ENCODE data around the gene TFCP2L1. TPM values are rescaled to one million over a fixed set of nuclear protein-coding genes. Genes with fewer than 3 reads are reported as not detected.

Gene TFCP2L1
- total RNA-seq, 1 donor from 2014 or later: not detected

DNA sequence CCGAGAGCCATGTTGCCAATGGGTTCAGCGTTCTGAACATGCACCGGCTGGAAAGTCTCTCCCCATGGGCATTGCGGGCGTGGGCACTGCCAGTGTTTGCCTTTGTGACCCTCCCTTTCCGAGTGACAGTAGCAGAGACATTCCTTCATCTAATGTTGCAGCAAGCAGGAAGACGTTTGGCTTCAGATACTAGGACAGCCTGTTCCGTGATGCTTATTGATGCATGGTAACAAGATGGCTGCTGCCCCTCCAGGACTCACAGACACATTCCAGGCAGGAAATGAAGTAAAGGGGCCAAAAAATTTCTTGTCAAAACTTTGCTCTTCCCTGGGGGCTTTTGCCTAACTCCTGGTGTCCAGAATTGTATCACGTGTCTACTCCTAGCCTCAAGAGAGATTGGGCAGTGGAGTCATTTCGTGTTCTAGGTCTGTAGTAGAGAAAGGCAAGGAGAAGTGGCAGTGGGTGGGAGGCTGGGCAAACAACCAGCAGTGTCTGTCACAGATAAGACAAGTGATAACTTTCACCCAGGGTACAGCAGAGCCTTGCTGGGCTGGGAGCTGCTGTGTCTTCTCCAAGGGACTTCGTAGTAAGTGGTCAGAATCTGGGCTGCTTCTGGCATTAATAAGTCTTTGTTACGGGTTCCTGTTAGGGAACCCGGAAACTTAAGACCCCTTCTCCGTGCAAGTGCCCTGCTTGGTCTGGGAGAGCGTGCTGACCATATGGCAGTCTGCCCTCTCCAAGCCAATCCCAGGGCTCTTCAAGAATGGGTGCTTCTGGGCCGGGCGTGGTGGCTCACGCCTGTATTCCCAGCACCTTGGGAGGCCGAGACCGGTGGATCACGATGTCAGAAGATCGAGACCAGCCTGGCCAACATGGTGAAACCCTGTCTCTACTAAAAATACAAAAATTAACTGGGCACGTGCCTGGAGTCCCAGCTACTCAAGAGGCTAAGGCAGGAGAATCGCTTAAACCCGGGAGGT, 93.5 kb downstream of the TFCP2L1 start:
- TF ChIP-seq, protein P1, sequence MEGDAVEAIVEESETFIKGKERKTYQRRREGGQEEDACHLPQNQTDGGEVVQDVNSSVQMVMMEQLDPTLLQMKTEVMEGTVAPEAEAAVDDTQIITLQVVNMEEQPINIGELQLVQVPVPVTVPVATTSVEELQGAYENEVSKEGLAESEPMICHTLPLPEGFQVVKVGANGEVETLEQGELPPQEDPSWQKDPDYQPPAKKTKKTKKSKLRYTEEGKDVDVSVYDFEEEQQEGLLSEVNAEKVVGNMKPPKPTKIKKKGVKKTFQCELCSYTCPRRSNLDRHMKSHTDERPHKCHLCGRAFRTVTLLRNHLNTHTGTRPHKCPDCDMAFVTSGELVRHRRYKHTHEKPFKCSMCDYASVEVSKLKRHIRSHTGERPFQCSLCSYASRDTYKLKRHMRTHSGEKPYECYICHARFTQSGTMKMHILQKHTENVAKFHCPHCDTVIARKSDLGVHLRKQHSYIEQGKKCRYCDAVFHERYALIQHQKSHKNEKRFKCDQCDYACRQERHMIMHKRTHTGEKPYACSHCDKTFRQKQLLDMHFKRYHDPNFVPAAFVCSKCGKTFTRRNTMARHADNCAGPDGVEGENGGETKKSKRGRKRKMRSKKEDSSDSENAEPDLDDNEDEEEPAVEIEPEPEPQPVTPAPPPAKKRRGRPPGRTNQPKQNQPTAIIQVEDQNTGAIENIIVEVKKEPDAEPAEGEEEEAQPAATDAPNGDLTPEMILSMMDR (IDR thresholded peaks at IDR 0.05): no peak
- Mint-ChIP-seq H3K9me3 (ENCODE audit: unreplicated experiment) (no peaks in the 10 kb centered on the region), H3K27me3 (ENCODE audit: unreplicated experiment) (peaks cover 8% of the 10 kb centered on the region), H3K4me3 (ENCODE audit: unreplicated experiment) (no peak overlapping the region), H3K27ac (ENCODE audit: unreplicated experiment) (no peak overlapping the region), H3K36me3 (ENCODE audit: unreplicated experiment) (no peaks in the 10 kb centered on the region), H3K4me1 (ENCODE audit: unreplicated experiment) (no peaks in the 10 kb centered on the region)
- no peak for DNase-seq (ENCODE audit: extremely low spot score, unreplicated experiment)

DNA sequence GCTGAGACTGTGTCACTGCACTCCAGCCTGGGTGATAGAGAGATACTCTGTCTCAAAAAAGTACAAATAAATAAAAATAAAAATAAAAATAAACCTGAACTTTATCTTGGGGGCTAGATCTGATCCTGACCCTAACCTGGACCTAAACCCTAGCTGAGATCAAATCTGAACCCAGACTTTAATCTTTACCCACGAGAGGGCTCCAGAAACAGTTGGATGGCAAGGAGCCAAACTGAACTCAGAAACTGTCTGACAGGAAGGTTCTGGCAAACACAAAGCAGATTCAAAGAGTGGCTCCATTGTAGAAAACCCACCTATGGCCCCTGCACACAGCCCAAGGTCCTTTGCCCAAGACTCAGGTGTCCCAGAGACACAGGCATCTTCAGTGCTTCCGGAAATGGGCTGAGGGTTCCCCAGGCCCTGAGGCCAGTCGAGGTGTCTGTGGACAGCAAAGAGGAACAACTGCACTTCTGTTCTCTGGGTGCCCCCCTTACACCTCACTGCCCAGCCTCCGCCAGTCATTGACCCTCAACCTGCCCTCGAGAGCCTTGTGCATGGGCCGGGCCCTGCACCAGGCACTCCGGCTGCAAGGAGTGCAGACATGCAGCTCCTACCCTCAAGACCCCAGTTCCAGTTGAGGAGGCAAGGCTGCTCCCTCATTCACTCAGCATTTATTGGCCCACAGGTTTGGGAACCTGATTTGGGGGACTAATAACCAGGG, 95.2 kb downstream of the TFCP2L1 start:
- no peak overlapping the region for H3K4me3 Mint-ChIP-seq (ENCODE audit: unreplicated experiment)
- H3K9me3 Mint-ChIP-seq (ENCODE audit: unreplicated experiment): no peaks in the 10 kb centered on the region
- H3K27me3 Mint-ChIP-seq (ENCODE audit: unreplicated experiment): peaks cover 8% of the 10 kb centered on the region
- no peak for DNase-seq (ENCODE audit: extremely low spot score, unreplicated experiment)
- no peaks in the 10 kb centered on the region for H3K4me1 Mint-ChIP-seq (ENCODE audit: unreplicated experiment)
- TF ChIP-seq, protein P1 (IDR thresholded peaks at IDR 0.05): no peak
- H3K27ac Mint-ChIP-seq (ENCODE audit: unreplicated experiment): no peak overlapping the region
- no peaks in the 10 kb centered on the region for H3K36me3 Mint-ChIP-seq (ENCODE audit: unreplicated experiment)

DNA sequence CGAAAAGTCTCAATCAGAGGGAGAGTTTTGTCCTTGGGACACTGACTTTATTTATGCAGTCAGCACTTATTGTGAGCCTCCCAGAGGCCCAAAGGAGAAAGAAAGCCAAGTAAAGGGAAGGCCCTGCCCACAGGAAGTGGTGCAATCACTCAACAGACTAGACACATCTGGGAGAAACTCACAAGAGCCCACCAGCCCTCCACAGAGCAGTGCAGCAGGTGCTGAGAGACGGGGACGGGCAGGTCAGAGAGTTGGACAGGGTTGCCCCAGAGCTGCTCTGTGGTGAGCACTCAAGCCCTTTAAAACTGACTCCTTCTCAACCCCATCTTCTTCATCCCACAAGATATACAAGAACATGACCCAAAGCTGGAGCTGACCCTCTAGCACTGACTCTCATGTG, 96.0 kb downstream of the TFCP2L1 start:
- Mint-ChIP-seq H3K27ac (ENCODE audit: unreplicated experiment) (no peak overlapping the region), H3K27me3 (ENCODE audit: unreplicated experiment) (peaks cover 8% of the 10 kb centered on the region), H3K36me3 (ENCODE audit: unreplicated experiment) (no peaks in the 10 kb centered on the region), H3K9me3 (ENCODE audit: unreplicated experiment) (no peaks in the 10 kb centered on the region), H3K4me1 (ENCODE audit: unreplicated experiment) (no peaks in the 10 kb centered on the region), H3K4me3 (ENCODE audit: unreplicated experiment) (no peak overlapping the region)
- TF ChIP-seq, protein P1 (IDR thresholded peaks at IDR 0.05): no peak
- no peak for DNase-seq (ENCODE audit: extremely low spot score, unreplicated experiment)

DNA sequence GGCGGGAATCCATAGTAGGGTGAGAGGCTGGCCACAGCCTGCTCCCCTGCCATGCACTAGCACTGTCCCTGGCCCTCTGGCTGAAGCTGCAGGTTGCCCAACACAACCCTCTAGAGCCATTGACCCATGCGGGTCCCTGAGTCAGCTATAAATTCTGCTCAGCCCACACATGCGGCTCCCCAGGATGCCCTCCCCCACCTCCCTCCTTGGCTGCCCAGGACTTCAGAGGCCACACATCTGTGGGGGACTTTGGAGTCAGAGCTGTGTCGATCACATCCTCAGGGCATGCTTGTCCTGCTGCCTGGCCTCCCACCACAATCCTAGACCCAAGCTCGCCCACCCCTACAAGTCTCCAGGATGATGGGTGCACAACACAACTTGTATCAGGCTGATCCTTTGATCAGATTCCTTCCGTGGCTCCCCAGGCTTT, 97.0 kb downstream of the TFCP2L1 start:
- Mint-ChIP-seq H3K27me3 (ENCODE audit: unreplicated experiment) (peaks cover 6% of the 10 kb centered on the region), H3K4me3 (ENCODE audit: unreplicated experiment) (no peak overlapping the region), H3K36me3 (ENCODE audit: unreplicated experiment) (no peaks in the 10 kb centered on the region)

More for the DNA sequence above, 97.0 kb downstream of the TFCP2L1 start:
- Mint-ChIP-seq H3K9me3 (ENCODE audit: unreplicated experiment) (no peaks in the 10 kb centered on the region), H3K4me1 (ENCODE audit: unreplicated experiment) (no peaks in the 10 kb centered on the region), H3K27ac (ENCODE audit: unreplicated experiment) (no peak overlapping the region)
- DNase-seq (ENCODE audit: extremely low spot score, unreplicated experiment): no peak
- TF ChIP-seq, protein P1 (IDR thresholded peaks at IDR 0.05): no peak
